H1 (cell line): ENCODE data around the gene DIAPH1. TPM values are rescaled to one million over a fixed set of nuclear protein-coding genes. Genes with fewer than 3 reads are reported as not detected.

Experiments used
- BACH1 ChIP-seq: IDR thresholded peaks from 2 replicates; pipeline ENCODE4 v1.6.1; 2012; ENCODE audit warnings: low read length, improper control_type of control experiment
- BRCA1 ChIP-seq: IDR thresholded peaks from 2 replicates; pipeline ENCODE4 v1.6.1; 2012; ENCODE audit warnings: low read depth, low read length, improper control_type of control experiment
- CHD2 ChIP-seq: IDR thresholded peaks from 2 replicates; pipeline ENCODE4 v1.6.1; 2012; ENCODE audit warnings: low read length, improper control_type of control experiment
- CREB1 ChIP-seq: IDR thresholded peaks from 2 replicates; pipeline ENCODE4 v1.6.1; 2012; ENCODE audit warnings: inconsistent platforms
- EZH2 ChIP-seq: fragments of 200-600 bp; sonication (generic); IDR thresholded peaks from 2 replicates; pipeline ENCODE4 v1.7.1; 2012; ENCODE audit warnings: low read depth, mild to moderate bottlenecking, moderate library complexity, low read length, inconsistent platforms; ENCODE audit not compliant: severe bottlenecking
- FOSL1 ChIP-seq: IDR thresholded peaks from 2 replicates; pipeline ENCODE4 v1.6.1; 2011; ENCODE audit warnings: mild to moderate bottlenecking, low read depth, low read length, moderate library complexity; ENCODE audit not compliant: insufficient read depth
- HDAC2 ChIP-seq, 2 experiments: fragments of 300-600 bp in 1 of 2; sonication (generic) in 1 of 2; IDR thresholded peaks; 2 replicates each; pipeline ENCODE4 v1.6.1; 2011 to 2012; ENCODE audit warnings: low read depth in 2 of 2, low read length in 2 of 2, mild to moderate bottlenecking in 2 of 2, moderate library complexity in 2 of 2, borderline replicate concordance in 1 of 2, inconsistent platforms in 1 of 2
- JUN ChIP-seq: IDR thresholded peaks from 2 replicates; pipeline ENCODE4 v1.6.1; 2011; ENCODE audit warnings: low read depth, mild to moderate bottlenecking, improper control_type of control experiment, low read length
- JUND ChIP-seq: IDR thresholded peaks from 2 replicates; pipeline ENCODE4 v1.6.1; 2011; ENCODE audit warnings: mild to moderate bottlenecking, improper control_type of control experiment, low read length
- KDM1A ChIP-seq: fragments of 200-600, 300-600 bp; sonication (generic); IDR thresholded peaks from 2 replicates; pipeline ENCODE4 v1.7.1; 2016; ENCODE audit warnings: mild to moderate bottlenecking, low read length, borderline replicate concordance
- MAFK ChIP-seq: IDR thresholded peaks from 2 replicates; pipeline ENCODE4 v1.6.1; 2012; ENCODE audit warnings: low read depth, mild to moderate bottlenecking, improper control_type of control experiment, low read length
- NANOG ChIP-seq: IDR thresholded peaks from 2 replicates; pipeline ENCODE4 v1.6.1; 2011; ENCODE audit warnings: low read length, low read depth, mild to moderate bottlenecking, inconsistent platforms; ENCODE audit not compliant: insufficient read depth, poor library complexity, severe bottlenecking
- NRF1 ChIP-seq: IDR thresholded peaks from 2 replicates; pipeline ENCODE4 v1.6.1; 2011; ENCODE audit warnings: mild to moderate bottlenecking, low read depth, low read length, improper control_type of control experiment
- POLR2AphosphoS5 ChIP-seq: IDR thresholded peaks from 2 replicates; pipeline ENCODE4 v1.6.1; 2011; ENCODE audit warnings: low read depth, low read length
- SAP30 ChIP-seq: fragments of 300-600 bp; sonication (generic); IDR thresholded peaks from 2 replicates; pipeline ENCODE4 v1.7.1; 2012; ENCODE audit warnings: low read length, moderate library complexity, mild to moderate bottlenecking, inconsistent platforms; ENCODE audit not compliant: insufficient read depth, insufficient replicate concordance
- SIRT6 ChIP-seq: IDR thresholded peaks from one replicate; pipeline ENCODE4 v1.7.1; 2012; ENCODE audit warnings: low read length, inconsistent platforms
- SP2 ChIP-seq: IDR thresholded peaks from 2 replicates; pipeline ENCODE4 v1.6.1; 2012; ENCODE audit warnings: mild to moderate bottlenecking, low read length, inconsistent platforms
- SP4 ChIP-seq: IDR thresholded peaks from 2 replicates; pipeline ENCODE4 v1.6.1; 2012; ENCODE audit warnings: low read length, inconsistent platforms
- TBP ChIP-seq: IDR thresholded peaks from 2 replicates; pipeline ENCODE4 v1.6.1; 2011; ENCODE audit warnings: low read depth, low read length, improper control_type of control experiment
- YY1 ChIP-seq: IDR thresholded peaks from 2 replicates; pipeline ENCODE4 v1.6.1; 2011; ENCODE audit warnings: low read depth, mild to moderate bottlenecking, low read length
- polyA plus RNA-seq, 7 experiments: library from polyadenylated mRNA; depleted of rRNA in 3 of 7; stranded (reverse) in 5 of 7; unstranded in 2 of 7; fragments of >200 nt in 5 of 7; fragments of 200-250 nt in 2 of 7; gene quantifications; 1 replicate in 5 of 7; 2 replicates in 1 of 7; 4 replicates in 1 of 7; pipeline versions ENCODE4 v1.2.1 to v1.2.3, GENCODE V29; 2011 to 2013; ENCODE audit warnings: missing spikeins in 2 of 7, mixed read lengths in 2 of 7
- total RNA-seq: library from RNA; stranded (reverse); fragmentation: NEBNext Ultra II Directional; extraction: Animal tissue kit (Norgen Biotek cat#: 25700); gene quantifications from 2 replicates; pipeline ENCODE4 v1.2.1, GENCODE V29; 2021
- TF ChIP-seq, protein P1 (sequence below): IDR thresholded peaks from 2 replicates; pipeline ENCODE4 v1.6.1; 2012; ENCODE audit warnings: low read length, inconsistent platforms
- TF ChIP-seq, protein P2 (sequence below): IDR thresholded peaks from 2 replicates; pipeline ENCODE4 v1.6.1; 2012; ENCODE audit warnings: inconsistent platforms

The DIAPH1 gene
- total and polyA plus RNA-seq, 2 of the 8 experiments (the other 6 are each of a cell fraction or from before 2014, with no cell fraction given): 61.2 to 114 TPM

DNA sequence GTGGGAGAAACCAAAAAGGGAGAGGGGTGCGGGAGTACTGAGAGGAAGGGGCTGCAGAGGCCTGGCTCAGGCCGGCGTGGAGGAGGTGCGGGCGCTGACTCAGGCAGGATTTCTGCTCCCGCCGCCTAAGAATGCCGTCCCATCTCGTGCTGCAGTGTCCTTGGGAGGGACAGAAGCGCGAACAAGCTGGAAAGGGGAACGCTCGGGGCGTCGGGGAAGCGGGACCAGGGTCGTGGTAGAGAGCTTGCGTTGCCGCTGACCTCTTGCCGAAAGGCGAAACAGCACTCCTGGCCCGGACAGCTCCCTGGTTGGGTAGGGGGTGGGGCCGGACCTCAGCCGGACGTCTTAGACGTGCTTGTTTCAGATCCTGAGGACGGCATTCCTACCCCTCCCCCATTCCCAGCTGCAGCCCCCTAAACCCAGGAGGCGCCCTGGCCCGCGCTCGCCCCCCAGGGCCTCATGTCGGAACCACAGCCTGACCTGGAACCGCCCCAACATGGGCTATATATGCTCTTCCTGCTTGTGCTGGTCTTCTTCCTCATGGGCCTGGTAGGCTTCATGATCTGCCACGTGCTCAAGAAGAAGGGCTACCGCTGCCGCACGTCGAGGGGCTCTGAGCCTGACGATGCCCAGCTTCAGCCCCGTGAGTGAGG lies 19.1 kb upstream of the DIAPH1 start (continued):
- TF ChIP-seq BRCA1 (no peak), KDM1A (no peak), BACH1 (no peak), SIRT6 (no peak), SP2 (no peak), NANOG (no peak), SAP30 (peak; percentile 98), MAFK (no peak), POLR2AphosphoS5 (peak; percentile 58; the same call in 1 of the 2 replicates), YY1 (0 out of 2 replicates have a peak, but pooled peaks have one; percentile 32), CREB1 (peak; percentile 54), JUN (no peak), FOSL1 (no peak), TBP (no peak), EZH2 (no peak), SP4 (no peak), CHD2 (peak; percentile 42; the same call in 1 of the 2 replicates), JUND (no peak), HDAC2 (IDR thresholded peaks at IDR 0.05; ENCODE audit: borderline replicate concordance in 1 of 2, low read depth in 2 of 2, low read length in 2 of 2) (peak in 1 of 2 experiments; percentile 68; a peak in 2 of 4 replicates), NRF1 (no peak)
- TF ChIP-seq, protein P1, sequence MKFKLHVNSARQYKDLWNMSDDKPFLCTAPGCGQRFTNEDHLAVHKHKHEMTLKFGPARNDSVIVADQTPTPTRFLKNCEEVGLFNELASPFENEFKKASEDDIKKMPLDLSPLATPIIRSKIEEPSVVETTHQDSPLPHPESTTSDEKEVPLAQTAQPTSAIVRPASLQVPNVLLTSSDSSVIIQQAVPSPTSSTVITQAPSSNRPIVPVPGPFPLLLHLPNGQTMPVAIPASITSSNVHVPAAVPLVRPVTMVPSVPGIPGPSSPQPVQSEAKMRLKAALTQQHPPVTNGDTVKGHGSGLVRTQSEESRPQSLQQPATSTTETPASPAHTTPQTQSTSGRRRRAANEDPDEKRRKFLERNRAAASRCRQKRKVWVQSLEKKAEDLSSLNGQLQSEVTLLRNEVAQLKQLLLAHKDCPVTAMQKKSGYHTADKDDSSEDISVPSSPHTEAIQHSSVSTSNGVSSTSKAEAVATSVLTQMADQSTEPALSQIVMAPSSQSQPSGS: no peak
- TF ChIP-seq, protein P2, sequence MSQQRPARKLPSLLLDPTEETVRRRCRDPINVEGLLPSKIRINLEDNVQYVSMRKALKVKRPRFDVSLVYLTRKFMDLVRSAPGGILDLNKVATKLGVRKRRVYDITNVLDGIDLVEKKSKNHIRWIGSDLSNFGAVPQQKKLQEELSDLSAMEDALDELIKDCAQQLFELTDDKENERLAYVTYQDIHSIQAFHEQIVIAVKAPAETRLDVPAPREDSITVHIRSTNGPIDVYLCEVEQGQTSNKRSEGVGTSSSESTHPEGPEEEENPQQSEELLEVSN: peak; percentile 93
